ENCODE measurements around the gene METTL25. TPM values are rescaled to one million over a fixed set of nuclear protein-coding genes. Genes with fewer than 3 reads are reported as not detected.

The METTL25 gene
- polyA plus RNA-seq, 1 of the 3 experiments (the other 2 are of a cell fraction), result 3.0 TPM

DNA sequence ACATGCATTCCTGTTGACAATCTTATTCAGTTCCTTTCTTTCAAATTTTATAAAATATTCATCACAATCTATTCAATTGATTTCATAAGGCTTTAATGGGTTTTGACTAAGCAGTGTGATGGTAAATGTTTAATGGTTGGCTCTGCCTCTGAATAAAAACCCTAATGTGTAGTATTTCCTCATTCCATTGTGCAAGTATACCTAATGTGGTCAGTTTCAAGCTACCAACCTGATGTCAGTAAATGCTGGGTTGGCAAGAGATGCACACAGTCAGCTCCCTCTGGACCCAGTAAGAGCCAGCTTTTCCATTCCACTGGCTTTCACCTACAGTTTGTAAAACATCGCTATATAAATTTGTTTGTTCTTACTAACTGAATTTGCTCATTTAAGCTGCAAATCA lies 53.9 kb downstream of the METTL25 start:
- Histone ChIP-seq H3K4me2 (no peak overlapping the region), H4K20me1 (ENCODE audit: insufficient read depth) (no peaks in the 10 kb centered on the region), H3K9me3 (no peaks in the 10 kb centered on the region), H3K4me1 (ENCODE audit: control insufficient read depth in 1 of 2, insufficient read depth in 2 of 2, low read depth in 1 of 2, low read length in 1 of 2) (no peaks in the 10 kb centered on the region; a peak in 3 of 4 replicates), H3F3A (replicated peaks; ENCODE audit: insufficient read depth) (no peaks in the 10 kb centered on the region), H3K9ac (no peak overlapping the region), H3K4me3 (ENCODE audit: low read depth in 2 of 2, low read length in 1 of 2) (no peak overlapping the region), H3K9me2 (no peaks in the 10 kb centered on the region), H2AFZ (ENCODE audit: low read depth) (no peak overlapping the region), H3K27me3 (ENCODE audit: insufficient read depth) (no peaks in the 10 kb centered on the region), H3K79me2 (ENCODE audit: insufficient read depth) (no peaks in the 10 kb centered on the region), H3K27ac (ENCODE audit: low read depth in 2 of 2, low read length in 1 of 2) (no peak overlapping the region), H3K36me3 (replicated peaks in 1 of 2; ENCODE audit: control insufficient read depth in 1 of 2, insufficient read depth in 2 of 2, low read length in 1 of 2) (no peaks in the 10 kb centered on the region)
- ChIA-PET POLR2A (no interaction called here), CTCF (no interaction called here)
- WGBS (ENCODE audit: low lambda C conversion rate), result 96% methylated on average over 1 of the region's 1 CpG
- TF ChIP-seq, protein P1, sequence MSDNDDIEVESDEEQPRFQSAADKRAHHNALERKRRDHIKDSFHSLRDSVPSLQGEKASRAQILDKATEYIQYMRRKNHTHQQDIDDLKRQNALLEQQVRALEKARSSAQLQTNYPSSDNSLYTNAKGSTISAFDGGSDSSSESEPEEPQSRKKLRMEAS (IDR thresholded peaks at IDR 0.05; ENCODE audit: low read depth), result no peak
- TF ChIP-seq, protein P2, sequence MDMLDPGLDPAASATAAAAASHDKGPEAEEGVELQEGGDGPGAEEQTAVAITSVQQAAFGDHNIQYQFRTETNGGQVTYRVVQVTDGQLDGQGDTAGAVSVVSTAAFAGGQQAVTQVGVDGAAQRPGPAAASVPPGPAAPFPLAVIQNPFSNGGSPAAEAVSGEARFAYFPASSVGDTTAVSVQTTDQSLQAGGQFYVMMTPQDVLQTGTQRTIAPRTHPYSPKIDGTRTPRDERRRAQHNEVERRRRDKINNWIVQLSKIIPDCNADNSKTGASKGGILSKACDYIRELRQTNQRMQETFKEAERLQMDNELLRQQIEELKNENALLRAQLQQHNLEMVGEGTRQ (IDR thresholded peaks at IDR 0.05; ENCODE audit: borderline replicate concordance, low read depth, low read length), result no peak
- TF ChIP-seq, protein P3, sequence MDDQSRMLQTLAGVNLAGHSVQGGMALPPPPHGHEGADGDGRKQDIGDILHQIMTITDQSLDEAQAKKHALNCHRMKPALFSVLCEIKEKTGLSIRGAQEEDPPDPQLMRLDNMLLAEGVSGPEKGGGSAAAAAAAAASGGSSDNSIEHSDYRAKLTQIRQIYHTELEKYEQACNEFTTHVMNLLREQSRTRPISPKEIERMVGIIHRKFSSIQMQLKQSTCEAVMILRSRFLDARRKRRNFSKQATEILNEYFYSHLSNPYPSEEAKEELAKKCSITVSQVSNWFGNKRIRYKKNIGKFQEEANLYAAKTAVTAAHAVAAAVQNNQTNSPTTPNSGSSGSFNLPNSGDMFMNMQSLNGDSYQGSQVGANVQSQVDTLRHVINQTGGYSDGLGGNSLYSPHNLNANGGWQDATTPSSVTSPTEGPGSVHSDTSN (IDR thresholded peaks at IDR 0.05), result no peak
- TF ChIP-seq YY1 (IDR thresholded peaks at IDR 0.05; ENCODE audit: low read depth) (no peak), JUND (IDR thresholded peaks at IDR 0.05) (no peak), TAF1 (IDR thresholded peaks at IDR 0.05; ENCODE audit: borderline replicate concordance, low read depth, low read length) (no peak), FOXM1 (IDR thresholded peaks at IDR 0.05; ENCODE audit: low read depth) (no peak), EZH2phosphoT487 (IDR thresholded peaks at IDR 0.05; ENCODE audit: borderline replicate concordance, low read depth) (no peak), NRF1 (IDR thresholded peaks at IDR 0.05; ENCODE audit: low read depth, low read length) (no peak), FOXJ3 (CRISPR knock-in tag; IDR thresholded peaks at IDR 0.05) (no peak)
- TF ChIP-seq, protein P4, sequence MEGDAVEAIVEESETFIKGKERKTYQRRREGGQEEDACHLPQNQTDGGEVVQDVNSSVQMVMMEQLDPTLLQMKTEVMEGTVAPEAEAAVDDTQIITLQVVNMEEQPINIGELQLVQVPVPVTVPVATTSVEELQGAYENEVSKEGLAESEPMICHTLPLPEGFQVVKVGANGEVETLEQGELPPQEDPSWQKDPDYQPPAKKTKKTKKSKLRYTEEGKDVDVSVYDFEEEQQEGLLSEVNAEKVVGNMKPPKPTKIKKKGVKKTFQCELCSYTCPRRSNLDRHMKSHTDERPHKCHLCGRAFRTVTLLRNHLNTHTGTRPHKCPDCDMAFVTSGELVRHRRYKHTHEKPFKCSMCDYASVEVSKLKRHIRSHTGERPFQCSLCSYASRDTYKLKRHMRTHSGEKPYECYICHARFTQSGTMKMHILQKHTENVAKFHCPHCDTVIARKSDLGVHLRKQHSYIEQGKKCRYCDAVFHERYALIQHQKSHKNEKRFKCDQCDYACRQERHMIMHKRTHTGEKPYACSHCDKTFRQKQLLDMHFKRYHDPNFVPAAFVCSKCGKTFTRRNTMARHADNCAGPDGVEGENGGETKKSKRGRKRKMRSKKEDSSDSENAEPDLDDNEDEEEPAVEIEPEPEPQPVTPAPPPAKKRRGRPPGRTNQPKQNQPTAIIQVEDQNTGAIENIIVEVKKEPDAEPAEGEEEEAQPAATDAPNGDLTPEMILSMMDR (IDR thresholded peaks at IDR 0.05), result no peak
- TF ChIP-seq, protein P5, sequence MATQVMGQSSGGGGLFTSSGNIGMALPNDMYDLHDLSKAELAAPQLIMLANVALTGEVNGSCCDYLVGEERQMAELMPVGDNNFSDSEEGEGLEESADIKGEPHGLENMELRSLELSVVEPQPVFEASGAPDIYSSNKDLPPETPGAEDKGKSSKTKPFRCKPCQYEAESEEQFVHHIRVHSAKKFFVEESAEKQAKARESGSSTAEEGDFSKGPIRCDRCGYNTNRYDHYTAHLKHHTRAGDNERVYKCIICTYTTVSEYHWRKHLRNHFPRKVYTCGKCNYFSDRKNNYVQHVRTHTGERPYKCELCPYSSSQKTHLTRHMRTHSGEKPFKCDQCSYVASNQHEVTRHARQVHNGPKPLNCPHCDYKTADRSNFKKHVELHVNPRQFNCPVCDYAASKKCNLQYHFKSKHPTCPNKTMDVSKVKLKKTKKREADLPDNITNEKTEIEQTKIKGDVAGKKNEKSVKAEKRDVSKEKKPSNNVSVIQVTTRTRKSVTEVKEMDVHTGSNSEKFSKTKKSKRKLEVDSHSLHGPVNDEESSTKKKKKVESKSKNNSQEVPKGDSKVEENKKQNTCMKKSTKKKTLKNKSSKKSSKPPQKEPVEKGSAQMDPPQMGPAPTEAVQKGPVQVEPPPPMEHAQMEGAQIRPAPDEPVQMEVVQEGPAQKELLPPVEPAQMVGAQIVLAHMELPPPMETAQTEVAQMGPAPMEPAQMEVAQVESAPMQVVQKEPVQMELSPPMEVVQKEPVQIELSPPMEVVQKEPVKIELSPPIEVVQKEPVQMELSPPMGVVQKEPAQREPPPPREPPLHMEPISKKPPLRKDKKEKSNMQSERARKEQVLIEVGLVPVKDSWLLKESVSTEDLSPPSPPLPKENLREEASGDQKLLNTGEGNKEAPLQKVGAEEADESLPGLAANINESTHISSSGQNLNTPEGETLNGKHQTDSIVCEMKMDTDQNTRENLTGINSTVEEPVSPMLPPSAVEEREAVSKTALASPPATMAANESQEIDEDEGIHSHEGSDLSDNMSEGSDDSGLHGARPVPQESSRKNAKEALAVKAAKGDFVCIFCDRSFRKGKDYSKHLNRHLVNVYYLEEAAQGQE (IDR thresholded peaks at IDR 0.05; ENCODE audit: low read depth, low read length), result no peak
- TF ChIP-seq, protein P6, sequence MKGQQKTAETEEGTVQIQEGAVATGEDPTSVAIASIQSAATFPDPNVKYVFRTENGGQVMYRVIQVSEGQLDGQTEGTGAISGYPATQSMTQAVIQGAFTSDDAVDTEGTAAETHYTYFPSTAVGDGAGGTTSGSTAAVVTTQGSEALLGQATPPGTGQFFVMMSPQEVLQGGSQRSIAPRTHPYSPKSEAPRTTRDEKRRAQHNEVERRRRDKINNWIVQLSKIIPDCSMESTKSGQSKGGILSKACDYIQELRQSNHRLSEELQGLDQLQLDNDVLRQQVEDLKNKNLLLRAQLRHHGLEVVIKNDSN (IDR thresholded peaks at IDR 0.05; ENCODE audit: borderline replicate concordance, low read depth), result no peak
- no peak for DNase-seq

Data from SK-N-SH (cell line).